H9 (cell line): ENCODE results near the gene GRAMD1B. TPM values are rescaled to one million over a fixed set of nuclear protein-coding genes. Genes with fewer than 3 reads are reported as not detected.
A peak's percentile ranks its signal among the peaks of the same experiment; 100 is the strongest.

ENCODE experiments used
- DNase-seq: peaks from one replicate; pipeline ENCODE4 v3.0.0-alpha.2; 2017
- H2AFZ ChIP-seq: one replicate; pipeline ENCODE4 v1.6.1; 2013; ENCODE audit warnings: mild to moderate bottlenecking, low read length, control low read depth, moderate library complexity
- H2AK5ac ChIP-seq: 2 replicates; pipeline ENCODE4 v1.6.1; 2013; ENCODE audit warnings: low read length, control low read depth, mixed read lengths; ENCODE audit not compliant: insufficient read length
- H2BK120ac ChIP-seq: one replicate; pipeline ENCODE4 v1.6.1; 2013; ENCODE audit warnings: low read depth, mild to moderate bottlenecking, low read length, control low read depth, inconsistent platforms; ENCODE audit not compliant: poor library complexity, severe bottlenecking
- H2BK12ac ChIP-seq: 2 replicates; pipeline ENCODE4 v1.6.1; 2013; ENCODE audit warnings: low read length, control low read depth, mixed read lengths, low read depth; ENCODE audit not compliant: insufficient read length
- H2BK15ac ChIP-seq: 2 replicates; pipeline ENCODE4 v1.6.1; 2013; ENCODE audit warnings: low read depth, low read length, control low read depth
- H2BK20ac ChIP-seq: one replicate; pipeline ENCODE4 v1.6.1; 2013; ENCODE audit warnings: low read depth, mild to moderate bottlenecking, low read length, control low read depth, inconsistent platforms; ENCODE audit not compliant: poor library complexity, severe bottlenecking
- H2BK5ac ChIP-seq: 2 replicates; pipeline ENCODE4 v1.6.1; 2013; ENCODE audit warnings: low read length, control low read depth, mixed read lengths; ENCODE audit not compliant: insufficient read length
- H3K14ac ChIP-seq: 2 replicates; pipeline ENCODE4 v1.6.1; 2013; ENCODE audit warnings: low read length, control low read depth; ENCODE audit not compliant: insufficient read depth
- H3K18ac ChIP-seq: 2 replicates; pipeline ENCODE4 v1.6.1; 2013; ENCODE audit warnings: low read depth, mild to moderate bottlenecking, mixed read lengths, low read length, control low read depth; ENCODE audit not compliant: insufficient read length
- H3K23ac ChIP-seq: 2 replicates; pipeline ENCODE4 v1.6.1; 2013; ENCODE audit warnings: low read length, control low read depth, mixed read lengths, low read depth; ENCODE audit not compliant: insufficient read length
- H3K23me2 ChIP-seq: 2 replicates; pipeline ENCODE4 v1.6.1; 2013; ENCODE audit warnings: low read depth, mild to moderate bottlenecking, mixed read lengths, low read length, control low read depth; ENCODE audit not compliant: insufficient read length, poor library complexity, severe bottlenecking
- H3K27ac ChIP-seq: 2 replicates; pipeline ENCODE4 v1.5.1; 2013; ENCODE audit warnings: low read length, control low read depth, mixed read lengths, low read depth; ENCODE audit not compliant: insufficient read length
- H3K27me3 ChIP-seq: 2 replicates; pipeline ENCODE4 v1.6.1; 2013; ENCODE audit warnings: low read length, control low read depth, inconsistent platforms; ENCODE audit not compliant: insufficient read depth
- H3K4ac ChIP-seq: 2 replicates; pipeline ENCODE4 v1.6.1; 2013; ENCODE audit warnings: low read depth, mild to moderate bottlenecking, control low read depth, inconsistent platforms, low read length, moderate library complexity
- H3K4me1 ChIP-seq: 2 replicates; pipeline ENCODE4 v1.6.1; 2013; ENCODE audit warnings: low read length, control low read depth, inconsistent platforms; ENCODE audit not compliant: insufficient read depth
- H3K4me2 ChIP-seq: 2 replicates; pipeline ENCODE4 v1.6.1; 2013; ENCODE audit warnings: low read length, control low read depth, mixed read lengths; ENCODE audit not compliant: insufficient read length, insufficient read depth
- H3K56ac ChIP-seq: 2 replicates; pipeline ENCODE4 v1.6.1; 2013; ENCODE audit warnings: low read depth, mild to moderate bottlenecking, mixed read lengths, low read length, control low read depth; ENCODE audit not compliant: insufficient read length
- H3K79me1 ChIP-seq: 2 replicates; pipeline ENCODE4 v1.6.1; 2013; ENCODE audit warnings: low read depth, mild to moderate bottlenecking, moderate library complexity, low read length, control low read depth, inconsistent platforms; ENCODE audit not compliant: insufficient read depth, poor library complexity, severe bottlenecking
- H3K79me2 ChIP-seq: 2 replicates; pipeline ENCODE4 v1.6.1; 2013; ENCODE audit warnings: low read length, control low read depth, inconsistent platforms; ENCODE audit not compliant: insufficient read depth
- H3K9ac ChIP-seq: 2 replicates; pipeline ENCODE4 v1.6.1; 2013; ENCODE audit warnings: low read length, control low read depth, mixed read lengths; ENCODE audit not compliant: insufficient read length; ENCODE audit errors: extremely low read depth
- H3K9me3 ChIP-seq: one replicate; pipeline ENCODE4 v1.6.1; 2013; ENCODE audit warnings: low read depth, low read length, inconsistent platforms; ENCODE audit not compliant: control insufficient read depth
- H3T11ph ChIP-seq: one replicate; pipeline ENCODE4 v1.6.1; 2013; ENCODE audit warnings: mild to moderate bottlenecking, low read length, control low read depth, inconsistent platforms
- H4K20me1 ChIP-seq: one replicate; pipeline ENCODE4 v1.6.1; 2013; ENCODE audit not compliant: control insufficient read depth, insufficient read length, insufficient read depth
- H4K5ac ChIP-seq: 2 replicates; pipeline ENCODE4 v1.6.1; 2013; ENCODE audit warnings: low read depth, mild to moderate bottlenecking, mixed read lengths, low read length, control low read depth; ENCODE audit not compliant: insufficient read length
- H4K8ac ChIP-seq: replicated peaks from 2 replicates; pipeline ENCODE4 v1.6.1; 2013; ENCODE audit warnings: low read length, control low read depth, mixed read lengths, low read depth; ENCODE audit not compliant: insufficient read length
- H4K91ac ChIP-seq: 2 replicates; pipeline ENCODE4 v1.6.1; 2013; ENCODE audit warnings: low read depth, mild to moderate bottlenecking, moderate library complexity, mixed read lengths, low read length, control low read depth; ENCODE audit not compliant: insufficient read length
- H3K27ac Mint-ChIP-seq, 3 experiments: 2 replicates in 2 of 3; 3 replicates in 1 of 3; pipeline ENCODE4 v1.8.0; 2020 to 2021; ENCODE audit warnings: mixed read lengths in 3 of 3, mild to moderate bottlenecking in 1 of 3, moderate library complexity in 1 of 3
- H3K27me3 Mint-ChIP-seq: 2 replicates; pipeline ENCODE4 v1.8.0; 2021; ENCODE audit warnings: low read depth, mild to moderate bottlenecking, moderate library complexity, mixed read lengths
- H3K36me3 Mint-ChIP-seq, 3 experiments: 2 replicates in 2 of 3; 3 replicates in 1 of 3; pipeline ENCODE4 v1.8.0; 2020 to 2021; ENCODE audit warnings: low read depth in 3 of 3, mixed read lengths in 3 of 3; ENCODE audit not compliant: insufficient read depth in 1 of 3
- H3K4me1 Mint-ChIP-seq, 2 experiments: 2 replicates each; pipeline ENCODE4 v1.8.0; 2020; ENCODE audit warnings: mixed read lengths in 2 of 2
- H3K4me3 Mint-ChIP-seq, 2 experiments: 2 replicates in 1 of 2; 3 replicates in 1 of 2; pipeline ENCODE4 v1.8.0; 2020 to 2021; ENCODE audit warnings: mild to moderate bottlenecking in 2 of 2, mixed read lengths in 2 of 2, moderate library complexity in 1 of 2
- H3K9me3 Mint-ChIP-seq, 2 experiments: 2 replicates in 1 of 2; 3 replicates in 1 of 2; pipeline ENCODE4 v1.8.0; 2020; ENCODE audit warnings: mild to moderate bottlenecking in 2 of 2, mixed read lengths in 2 of 2, moderate library complexity in 1 of 2
- WGBS: extraction: QIAGEN DNeasy Blood & Tissue Kit; methylation state at CpG from one replicate; pipeline ENCODE4 v1.1.7; 2013; ENCODE audit warnings: missing lambda C conversion rate, low lambda C conversion rate, mixed read lengths; ENCODE audit not compliant: insufficient read length; ENCODE audit errors: extremely low coverage; 5-methylcytosine and 5-hydroxymethylcytosine counted together
- long read RNA-seq: library from polyadenylated mRNA; unstranded; transcript quantifications from one replicate; pipeline ENCODE4 v2.0.0, GENCODE V29; 2020
- total RNA-seq: library from RNA; stranded (reverse); gene quantifications from 2 replicates; pipeline ENCODE4 v1.2.1, GENCODE V29; 2021
- TF ChIP-seq, protein P1 (sequence below): fragments of 200-600 bp; sonication (generic); conservative IDR thresholded peaks from 3 replicates; pipeline ENCODE4 v1.8.0; 2021; ENCODE audit warnings: antibody characterized with exemption, mild to moderate bottlenecking

GRAMD1B gene
- 24.7 and 25.9 TPM in 2 replicates for total RNA-seq
- long read RNA-seq, partial matches to known transcripts: 0 of 5 reads
- long read RNA-seq, other reads (novel, unspliced or antisense): 3 of 5 reads

DNA sequence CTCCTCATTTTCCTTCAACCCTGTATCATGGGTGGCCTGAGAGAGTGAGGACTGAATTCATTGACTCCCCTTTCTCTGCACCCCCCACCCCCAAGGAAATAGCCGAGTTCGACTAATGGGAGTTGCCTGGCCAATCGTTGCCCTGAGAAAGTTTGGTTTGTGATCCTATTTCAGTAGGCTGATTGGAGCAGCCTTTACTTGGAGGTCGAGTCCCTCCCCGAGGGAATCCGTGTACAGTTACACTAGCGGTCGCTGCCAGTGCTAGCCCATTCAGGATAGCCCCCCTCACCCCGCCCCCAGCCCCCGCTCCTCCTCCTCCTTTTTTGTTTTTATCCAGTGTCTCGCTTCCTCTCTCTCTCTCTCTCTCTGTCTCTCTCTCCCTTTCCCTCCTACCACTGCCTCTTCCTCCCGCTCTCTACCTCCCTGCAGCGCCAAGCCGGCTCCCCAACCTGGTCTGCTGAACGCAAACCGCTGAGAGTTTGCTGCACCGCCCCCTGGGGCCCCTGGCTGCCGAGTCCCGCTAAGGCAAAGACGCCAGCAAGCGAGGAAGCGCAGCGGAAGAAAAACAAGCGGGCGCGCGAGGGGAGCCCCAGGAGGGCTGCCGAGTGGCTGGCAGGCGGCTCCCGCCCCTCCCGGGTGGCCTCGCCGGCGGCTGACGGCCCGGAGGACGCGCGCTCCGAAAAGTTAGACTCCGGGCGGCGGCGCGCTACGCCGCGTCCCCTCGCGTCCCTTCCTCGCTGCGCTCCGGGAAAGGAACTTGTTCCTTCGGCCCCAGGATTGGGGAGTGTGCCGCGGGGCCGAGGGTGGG, at the start of gene GRAMD1B:
GRAMD1B (plus strand) TSS at position 357 of the 808 bp plus-strand sequence. CDS start 524 bp downstream, outside the sequence.
- H3K18ac ChIP-seq: peak within 1 kb of the TSS; percentile 71
- H3K27ac ChIP-seq: no peak within 1 kb of the TSS
- no peaks in the 10 kb centered on the region for H3K79me1 ChIP-seq
- H3K23me2 ChIP-seq: peaks cover 8% of the 10 kb centered on the region
- peak within 1 kb of the TSS; percentile 69; the same call in 1 of the 2 replicates for H3K14ac ChIP-seq
- no peak within 1 kb of the TSS for H4K5ac ChIP-seq
- Mint-ChIP-seq H3K27ac (peak within 1 kb of the TSS in 2 of 3 experiments; percentile 44 to 95; a peak in 4 of 7 replicates), H3K36me3 (peaks cover 5 to 12% (median 11%) of the 10 kb centered on the region in 3 experiments; a peak in 6 of 7 replicates), H3K27me3 (peaks cover 54% of the 10 kb centered on the region), H3K4me3 (peak within 1 kb of the TSS; percentile 84 to 92), H3K4me1 (peaks cover 57 to 66% of the 10 kb centered on the region in 2 experiments), H3K9me3 (0 out of 5 replicates have a peak, but pooled peaks cover 0 to 2% of the 10 kb centered on the region in 2 experiments)
- H2BK120ac ChIP-seq: no peak within 1 kb of the TSS
- no peak within 1 kb of the TSS for H2AK5ac ChIP-seq
- peak; percentile 93 for DNase-seq
- TF ChIP-seq, protein P1, sequence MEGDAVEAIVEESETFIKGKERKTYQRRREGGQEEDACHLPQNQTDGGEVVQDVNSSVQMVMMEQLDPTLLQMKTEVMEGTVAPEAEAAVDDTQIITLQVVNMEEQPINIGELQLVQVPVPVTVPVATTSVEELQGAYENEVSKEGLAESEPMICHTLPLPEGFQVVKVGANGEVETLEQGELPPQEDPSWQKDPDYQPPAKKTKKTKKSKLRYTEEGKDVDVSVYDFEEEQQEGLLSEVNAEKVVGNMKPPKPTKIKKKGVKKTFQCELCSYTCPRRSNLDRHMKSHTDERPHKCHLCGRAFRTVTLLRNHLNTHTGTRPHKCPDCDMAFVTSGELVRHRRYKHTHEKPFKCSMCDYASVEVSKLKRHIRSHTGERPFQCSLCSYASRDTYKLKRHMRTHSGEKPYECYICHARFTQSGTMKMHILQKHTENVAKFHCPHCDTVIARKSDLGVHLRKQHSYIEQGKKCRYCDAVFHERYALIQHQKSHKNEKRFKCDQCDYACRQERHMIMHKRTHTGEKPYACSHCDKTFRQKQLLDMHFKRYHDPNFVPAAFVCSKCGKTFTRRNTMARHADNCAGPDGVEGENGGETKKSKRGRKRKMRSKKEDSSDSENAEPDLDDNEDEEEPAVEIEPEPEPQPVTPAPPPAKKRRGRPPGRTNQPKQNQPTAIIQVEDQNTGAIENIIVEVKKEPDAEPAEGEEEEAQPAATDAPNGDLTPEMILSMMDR: no peak; the same call in 2 of the 3 replicates
- peaks cover 10% of the 10 kb centered on the region; the same call in 1 of the 2 replicates for H3K4me1 ChIP-seq
- H2AFZ ChIP-seq: no peak within 1 kb of the TSS
- no peak within 1 kb of the TSS for H3K56ac ChIP-seq
- H3K9ac ChIP-seq: peak within 1 kb of the TSS; percentile 50
- no peaks in the 10 kb centered on the region for H4K20me1 ChIP-seq
- peak within 1 kb of the TSS; percentile 80 for H3K4me2 ChIP-seq
- WGBS: no CpG with 5 or more reads among the region's 57 CpGs
- no peak within 1 kb of the TSS for H3T11ph ChIP-seq
- no peak within 1 kb of the TSS for H2BK20ac ChIP-seq
- no peak within 1 kb of the TSS for H4K8ac ChIP-seq
- no peak within 1 kb of the TSS for H4K91ac ChIP-seq
- H2BK5ac ChIP-seq: no peak within 1 kb of the TSS
- H3K9me3 ChIP-seq: no peaks in the 10 kb centered on the region
- H2BK15ac ChIP-seq: no peak within 1 kb of the TSS
- no peaks in the 10 kb centered on the region for H3K79me2 ChIP-seq
- H3K23ac ChIP-seq: no peak within 1 kb of the TSS
- H2BK12ac ChIP-seq: no peak within 1 kb of the TSS
- no peaks in the 10 kb centered on the region; the same call in 1 of the 2 replicates for H3K27me3 ChIP-seq
- H3K4ac ChIP-seq: no peak within 1 kb of the TSS
